NCI-H460 (cell line): ENCODE measurements around the gene FEV. TPM values are rescaled to one million over a fixed set of nuclear protein-coding genes. Genes with fewer than 3 reads are reported as not detected.
A peak's percentile ranks its signal among the peaks of the same experiment; 100 is the strongest.

Experiments
- DNase-seq: peaks from one replicate; pipeline ENCODE4 v3.0.0-alpha.2; 2016; ENCODE audit warnings: low read depth; ENCODE audit errors: extremely low read depth
- polyA plus RNA-seq: library from polyadenylated mRNA; depleted of rRNA; stranded (reverse); fragments of >200 nt; gene quantifications from 2 replicates; pipeline ENCODE4 v1.2.3, GENCODE V29; 2014; cell fraction: nucleus; rRNA removed
- total RNA-seq: library from RNA; depleted of rRNA; stranded (reverse); fragments of >200 nt; shearing (Covaris generic); gene quantifications from 2 replicates; pipeline ENCODE4 v1.2.3, GENCODE V29; 2014; rRNA removed

FEV gene
- not detected in 2 replicates for total RNA-seq
- polyA plus RNA-seq = not detected in 2 replicates

DNA sequence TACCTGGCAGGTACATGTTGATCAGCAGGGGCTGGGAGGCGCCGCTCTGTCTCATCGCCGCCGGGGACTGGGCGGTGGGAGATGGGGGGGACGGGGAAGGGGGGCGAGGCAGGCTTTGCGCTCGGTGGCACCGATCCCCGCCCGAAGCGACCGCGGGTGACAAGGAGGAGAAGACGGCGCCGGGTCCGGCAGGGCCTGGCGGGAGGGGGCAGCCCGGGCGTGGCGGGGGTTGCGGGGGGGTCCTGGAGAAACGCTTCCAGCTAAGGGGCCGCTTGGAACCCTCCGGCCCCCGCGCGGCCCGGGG lies at the start of gene FEV:
Gene FEV, minus strand, starts transcription at position 164 of the 304 bp plus-strand sequence. Its CDS starts 109 bp downstream, at position 55.
- no peak for DNase-seq

DNA sequence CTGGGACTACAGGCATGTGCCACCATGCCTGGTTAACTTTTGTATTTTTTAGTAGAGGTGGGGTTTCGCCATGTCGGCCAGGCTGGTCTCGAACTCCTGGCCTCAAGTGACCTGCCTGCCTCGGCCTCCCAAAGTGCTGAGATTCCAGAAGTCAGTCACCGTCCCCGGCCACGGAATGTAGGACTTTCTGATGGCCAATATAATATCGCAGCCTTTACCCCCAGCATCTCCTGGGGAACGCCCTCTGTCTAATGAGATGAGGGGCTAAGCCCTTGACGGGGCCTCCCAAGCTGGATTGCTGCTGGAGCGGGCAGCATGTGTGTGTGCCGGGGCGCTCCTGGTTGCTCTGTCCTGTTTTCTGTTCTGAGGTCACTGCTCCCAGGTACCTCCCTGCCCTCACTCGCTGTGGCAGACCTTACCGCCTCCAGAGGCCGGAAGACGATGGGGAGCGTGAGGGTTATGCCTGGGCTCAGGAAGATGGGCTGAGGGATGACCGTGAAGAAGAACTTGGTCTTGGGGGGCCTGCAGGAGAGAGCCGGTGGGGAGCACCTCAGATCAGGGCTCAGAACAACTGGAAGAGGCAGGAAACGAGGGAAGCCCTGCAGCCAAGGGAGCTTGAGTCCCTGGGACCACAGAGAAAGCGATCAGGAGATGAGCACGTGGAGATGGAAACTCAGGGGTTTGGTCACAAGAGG lies 47.2 kb upstream of the FEV start:
- no peak for DNase-seq

DNA sequence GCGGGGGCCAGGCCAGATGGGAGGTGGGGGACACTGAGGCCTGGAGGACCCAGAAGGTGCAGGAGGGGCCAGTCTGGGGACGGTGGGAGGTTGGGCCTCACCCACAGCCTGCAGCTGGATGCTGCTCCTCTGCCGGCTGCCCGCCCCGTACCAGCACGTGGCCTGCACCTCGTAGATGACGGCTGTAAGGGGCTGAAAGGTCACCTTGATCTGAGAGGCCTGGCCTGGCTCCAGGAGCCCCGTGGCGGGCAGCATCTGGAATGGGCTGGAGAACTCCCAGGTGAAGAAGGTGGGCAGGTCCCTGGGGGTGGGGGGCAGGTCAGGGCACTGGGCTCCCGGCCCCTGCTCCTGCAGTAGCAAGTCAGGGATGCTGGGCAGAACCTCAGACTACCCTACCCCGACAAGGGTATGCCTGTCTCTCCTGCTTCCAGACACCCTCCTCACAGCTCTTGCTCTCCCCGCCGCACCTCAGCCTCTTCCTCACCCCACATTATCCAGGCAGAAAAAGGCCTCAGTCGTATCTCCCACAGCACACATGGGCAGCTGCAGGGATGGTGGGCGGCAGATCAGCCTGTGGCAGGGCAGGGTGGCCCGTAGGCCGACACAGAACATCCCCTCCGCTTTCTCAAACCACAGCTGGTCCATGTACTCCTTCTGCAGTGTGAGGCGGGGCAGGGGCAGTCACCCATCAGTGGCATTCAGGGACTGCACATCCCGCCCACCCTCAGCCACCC lies 46.2 kb upstream of the FEV start:
- DNase-seq = no peak

DNA sequence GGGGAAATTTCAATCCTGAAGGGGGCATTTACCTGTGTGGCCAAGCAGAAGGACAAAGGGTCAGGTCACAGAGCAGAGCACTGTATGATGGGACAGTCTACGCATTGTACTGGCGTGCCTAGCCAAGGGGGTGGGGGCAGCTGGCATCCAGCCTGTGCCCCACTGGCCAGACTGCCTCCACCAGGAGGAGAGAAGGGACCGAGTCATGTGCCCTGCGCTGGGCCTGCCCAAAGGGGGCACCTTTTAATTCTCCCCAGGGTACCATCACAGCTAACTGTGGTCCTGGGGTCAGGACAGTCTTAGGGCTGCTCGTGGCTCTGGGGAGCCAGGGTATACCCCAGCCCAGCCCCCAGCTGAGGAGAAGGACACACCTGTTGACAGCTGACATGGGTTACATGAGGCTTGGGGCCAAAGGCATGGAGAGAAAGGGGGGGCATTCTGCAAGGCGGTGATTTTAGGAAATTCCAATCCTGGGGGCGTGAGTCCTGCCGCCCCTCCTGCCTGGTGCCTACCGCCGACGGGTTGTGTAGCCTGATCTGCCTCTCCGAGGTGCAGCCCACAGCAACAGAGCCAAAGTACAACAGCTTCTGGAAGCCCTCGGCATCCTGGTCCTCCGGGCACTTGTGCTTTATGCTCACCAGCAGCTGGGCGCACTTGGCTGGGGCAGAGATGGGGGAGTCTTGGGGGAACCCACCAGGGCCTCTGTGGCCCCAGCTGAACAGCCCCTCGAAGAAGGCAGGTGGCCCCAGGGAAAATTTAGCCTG lies 45.4 kb upstream of the FEV start:
- no peak for DNase-seq

DNA sequence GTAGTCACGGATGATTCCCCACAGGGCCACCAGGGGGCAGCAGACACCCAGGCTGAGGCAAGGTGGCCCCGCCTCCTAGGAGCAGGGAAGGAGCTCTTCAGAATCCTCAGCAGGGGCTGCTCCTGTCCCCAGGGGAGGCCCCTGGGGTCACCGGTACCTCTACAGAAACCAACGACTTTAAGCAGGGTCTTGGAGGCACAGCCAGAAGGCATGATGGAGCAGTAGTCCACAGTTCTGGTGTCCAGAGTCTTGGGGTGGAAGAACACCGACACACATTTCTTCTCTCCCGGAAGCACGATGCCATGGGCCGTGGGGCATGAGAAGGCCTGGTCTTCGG lies 44.8 kb upstream of the FEV start:
- peak; percentile 72 for DNase-seq

DNA sequence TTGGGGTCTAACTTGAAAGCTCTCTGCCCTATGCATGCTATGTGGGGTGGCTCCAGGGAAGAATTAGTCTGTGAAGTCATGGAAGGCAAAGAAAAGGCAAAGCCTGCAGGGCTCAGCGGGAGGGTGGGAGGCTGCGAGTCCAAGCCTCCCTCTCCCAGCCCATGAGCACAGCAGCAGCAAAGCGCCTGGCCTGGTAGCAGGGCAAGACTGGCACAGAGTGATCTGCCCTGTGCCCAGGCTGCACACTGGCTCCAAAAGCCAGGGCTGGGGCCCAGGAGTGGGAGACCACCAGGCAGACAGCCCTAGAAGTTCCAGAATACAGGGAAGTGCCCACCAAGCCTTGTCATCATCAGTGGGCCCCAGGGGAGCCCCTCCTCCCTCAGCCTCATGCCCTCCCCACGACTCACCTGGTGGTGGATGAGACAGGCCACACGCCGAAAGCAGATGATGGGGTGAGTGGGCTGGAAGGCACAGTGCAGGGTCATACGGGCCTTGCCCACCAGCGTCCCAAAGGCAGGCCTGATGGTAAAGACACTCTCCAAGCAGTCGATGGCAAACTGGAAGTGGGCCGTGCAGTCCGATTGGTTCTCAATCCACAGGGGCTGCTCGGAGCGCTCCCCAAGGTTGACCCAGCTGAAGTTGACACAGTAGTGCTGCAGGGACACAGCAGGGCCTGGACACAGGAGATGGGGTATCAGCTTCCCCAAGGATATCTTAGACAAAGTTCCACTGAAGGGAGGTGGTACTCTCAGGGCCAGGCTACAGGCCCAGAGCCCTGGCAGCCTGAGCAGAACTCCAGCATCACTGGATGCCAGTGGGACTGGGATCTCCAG lies 44.2 kb upstream of the FEV start:
- DNase-seq = no peak

DNA sequence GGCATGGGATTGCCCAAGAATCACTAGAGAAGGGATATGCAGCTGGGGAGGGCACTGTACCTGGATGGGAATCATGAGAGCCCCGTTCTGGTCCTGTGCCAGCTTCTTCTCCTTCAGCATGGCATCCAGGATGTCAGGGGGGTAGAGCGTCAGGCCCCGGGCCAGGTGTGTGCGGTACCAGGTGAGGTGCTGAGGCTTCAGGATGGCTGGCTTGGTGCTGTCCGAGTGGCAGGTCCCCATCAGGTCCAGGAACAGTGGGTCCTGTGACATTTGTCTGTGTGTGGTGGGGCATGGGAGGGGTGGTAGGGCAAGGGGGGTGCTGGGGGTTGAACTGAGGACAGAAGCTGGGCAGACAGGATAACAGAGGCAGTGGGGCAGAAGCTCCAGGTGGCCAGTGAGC lies 43.2 kb upstream of the FEV start:
- DNase-seq = no peak

DNA sequence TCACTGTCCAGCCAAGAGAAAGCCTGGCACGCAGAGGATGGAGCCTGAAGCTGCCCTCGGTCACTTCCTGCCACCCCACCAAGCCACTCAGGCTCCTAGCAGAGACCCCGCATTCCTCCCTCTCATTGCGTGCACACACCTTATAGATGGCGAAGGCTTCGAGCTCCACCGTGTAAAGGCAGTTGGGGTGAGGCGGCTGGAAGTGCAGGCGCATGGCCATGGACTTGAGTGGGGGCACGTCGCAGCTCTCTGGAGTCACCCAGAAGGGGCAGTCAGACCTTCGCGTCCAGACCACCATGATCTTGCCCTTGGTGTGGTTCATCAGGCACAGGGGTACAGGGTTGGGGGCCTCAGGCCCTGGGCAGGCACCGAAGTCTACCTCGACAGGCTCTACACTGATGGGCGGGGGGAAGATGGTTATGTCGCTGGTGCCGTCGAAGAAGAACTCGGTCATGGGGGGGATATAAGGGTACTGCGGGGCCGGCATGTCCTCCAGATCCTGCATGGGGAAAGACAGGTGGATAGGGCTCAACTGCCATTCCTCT lies 42.6 kb upstream of the FEV start:
- no peak for DNase-seq

DNA sequence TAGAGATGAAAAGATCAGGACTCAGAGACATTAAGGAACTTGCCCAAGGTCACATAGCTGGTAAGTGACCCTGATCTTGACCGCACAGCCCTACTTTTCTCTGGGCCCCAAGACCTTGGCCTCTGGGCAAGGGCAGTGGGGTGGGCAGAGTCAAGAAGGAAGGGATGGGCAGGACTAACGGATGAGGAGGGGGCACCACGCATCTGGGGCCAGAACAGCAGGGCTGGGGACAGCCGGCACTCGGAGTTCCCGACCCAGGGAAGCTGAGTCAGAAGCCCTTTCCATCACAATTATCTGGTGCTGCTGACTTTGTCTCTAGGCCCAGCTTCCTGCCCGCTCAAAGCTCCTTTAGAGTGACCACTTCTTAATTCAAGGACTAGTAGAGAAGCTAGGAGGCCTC lies 42.0 kb upstream of the FEV start:
- DNase-seq = no peak

DNA sequence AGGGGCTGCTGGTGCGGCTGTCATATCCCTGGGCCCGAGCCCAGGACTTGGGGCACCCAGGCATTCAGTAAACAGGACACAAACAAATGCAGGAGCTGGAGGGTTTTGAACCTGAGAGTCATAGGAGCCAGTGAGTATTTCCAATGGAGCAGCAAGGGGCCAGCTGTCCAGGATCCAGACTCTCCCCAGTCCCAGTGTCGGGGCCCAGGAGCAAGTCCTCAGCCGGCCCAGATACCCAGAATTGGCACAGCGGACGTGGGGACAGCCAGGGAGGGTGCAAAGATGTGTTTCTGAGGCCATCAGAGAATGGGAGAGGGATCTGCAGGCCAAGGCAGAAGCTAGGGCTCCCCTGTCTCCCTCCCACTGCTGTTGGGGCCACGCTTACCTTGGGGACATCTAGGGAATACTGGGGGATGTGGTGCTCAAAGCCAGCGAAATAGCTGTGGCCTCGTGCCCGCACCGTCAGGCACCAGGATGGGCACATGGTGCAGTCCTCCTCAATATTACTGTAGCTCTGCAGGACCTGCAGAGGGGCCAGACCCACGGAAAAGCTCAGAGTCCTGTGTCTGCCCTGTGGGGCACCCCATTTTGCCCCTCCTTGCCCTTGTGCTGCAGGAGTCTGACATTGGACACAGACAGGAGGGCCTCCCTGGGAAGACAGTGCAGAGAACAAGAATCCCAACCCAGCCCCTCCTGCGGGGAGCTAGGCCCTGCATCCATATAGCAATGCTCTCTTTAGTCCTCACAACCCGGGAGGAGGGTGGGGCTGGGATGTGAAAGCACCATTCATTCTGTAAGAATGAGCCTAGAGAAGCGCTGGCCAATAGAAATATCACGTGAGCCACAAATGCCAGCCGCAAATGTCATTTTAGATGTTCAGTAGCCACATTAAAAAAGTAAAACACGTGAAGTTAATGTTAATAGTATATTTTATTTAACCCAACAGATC lies 40.9 kb upstream of the FEV start:
- DNase-seq = no peak

DNA sequence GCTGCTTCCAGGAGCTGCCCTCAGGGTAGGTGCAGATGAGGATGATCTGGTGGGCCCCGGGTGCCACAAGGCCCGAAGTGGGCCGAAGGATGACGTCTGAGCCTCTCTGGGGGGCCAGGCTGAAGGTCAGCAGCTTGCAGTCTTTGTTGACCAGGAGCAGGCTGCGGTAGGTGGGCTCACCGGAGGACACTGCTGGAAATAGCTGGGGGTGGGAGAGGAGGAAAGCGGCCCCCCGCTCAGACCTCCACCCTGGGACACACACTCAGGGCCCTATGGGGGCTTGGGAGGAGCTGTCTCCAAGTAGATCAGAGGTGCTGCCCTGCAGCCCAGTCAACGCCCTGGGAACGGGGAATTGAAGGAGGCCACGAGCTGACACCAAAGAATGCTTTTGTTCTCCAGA lies 39.1 kb upstream of the FEV start:
- DNase-seq = no peak

DNA sequence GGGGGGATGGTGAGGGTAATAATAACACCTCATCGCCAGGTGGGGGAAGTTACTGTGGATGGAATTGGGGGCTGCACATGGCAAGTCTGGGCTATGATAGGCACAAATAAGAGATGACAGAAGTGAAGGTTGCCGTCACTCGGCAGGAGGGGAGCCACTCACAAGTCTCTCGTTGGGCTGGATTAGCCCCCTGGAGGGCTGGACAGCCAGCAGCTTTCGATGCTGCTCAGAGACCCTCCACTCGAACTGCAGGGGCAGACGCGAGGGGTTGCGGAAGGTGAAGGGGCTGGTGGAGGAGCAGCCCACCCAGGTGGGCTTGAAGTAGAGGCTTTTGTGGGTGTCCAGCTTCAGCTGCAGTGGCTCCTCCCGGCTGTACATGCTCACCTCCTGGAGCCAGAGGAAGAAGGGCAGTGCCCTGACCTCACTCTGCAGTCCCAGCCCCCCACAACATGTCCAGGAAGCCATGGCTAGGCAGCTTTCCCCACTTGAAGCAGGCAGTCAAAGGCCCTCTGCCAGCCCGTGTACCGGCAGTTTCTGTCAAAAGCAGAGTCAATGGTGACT lies 38.1 kb upstream of the FEV start:
- DNase-seq = no peak

DNA sequence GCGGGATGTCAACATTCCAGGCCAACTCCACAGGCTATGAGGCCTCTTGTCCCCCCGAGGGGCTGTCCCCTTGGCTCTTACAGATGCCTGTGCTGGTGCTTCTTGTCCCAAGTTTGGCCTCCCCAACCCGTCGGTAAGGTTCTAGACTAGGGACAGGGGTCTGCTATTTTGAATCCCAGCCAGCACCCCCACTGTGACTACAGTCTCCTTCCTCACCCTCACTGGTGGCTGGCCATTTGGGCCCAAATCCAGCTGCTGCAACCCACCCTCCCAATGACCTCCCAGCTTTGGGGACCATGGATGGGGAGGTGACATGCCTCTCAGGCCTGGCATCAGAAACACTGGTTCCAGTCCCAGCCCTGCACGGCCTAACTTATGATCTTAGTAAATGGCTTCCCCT lies 37.6 kb upstream of the FEV start:
- DNase-seq = no peak

DNA sequence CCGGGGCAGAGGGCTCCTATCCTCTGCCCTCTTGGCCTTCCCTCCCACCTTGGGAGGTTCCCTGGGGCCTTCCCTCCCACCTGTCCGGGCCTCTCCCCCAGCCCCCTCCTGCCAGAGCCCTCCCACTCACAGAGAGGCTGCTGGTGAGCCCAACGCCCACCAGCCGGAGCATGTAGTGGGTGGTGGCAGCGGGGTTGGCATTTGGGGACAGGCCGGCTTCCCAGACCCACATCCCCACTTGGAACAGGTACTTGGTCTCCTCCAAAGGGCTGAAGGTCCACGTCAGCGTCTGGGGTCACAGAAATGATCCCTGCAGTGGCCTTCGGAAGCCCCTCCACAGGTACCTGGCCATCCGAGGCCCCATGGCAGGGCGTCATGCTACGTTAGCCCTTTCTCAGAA lies 37.1 kb upstream of the FEV start:
- no peak for DNase-seq

DNA sequence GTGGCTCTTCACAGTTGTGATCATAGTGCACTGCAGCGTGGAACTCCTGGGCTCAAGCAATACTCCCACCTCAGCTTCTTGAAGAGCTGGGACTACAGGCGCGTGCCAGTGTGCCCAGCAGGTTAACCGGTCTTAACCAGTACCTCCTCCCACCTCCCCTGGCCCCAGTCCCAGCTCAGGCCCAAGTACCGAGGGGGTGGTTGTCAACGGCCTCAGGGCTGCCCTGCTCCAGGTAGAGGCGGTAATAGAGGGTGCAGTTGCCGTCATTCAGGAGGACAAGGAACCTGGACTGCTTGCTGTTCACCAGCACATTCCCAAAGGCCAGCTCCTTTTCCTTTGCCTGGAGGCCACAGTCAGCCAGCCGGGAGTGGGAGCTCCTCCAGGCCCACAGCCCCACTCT lies 36.6 kb upstream of the FEV start:
- no peak for DNase-seq

DNA sequence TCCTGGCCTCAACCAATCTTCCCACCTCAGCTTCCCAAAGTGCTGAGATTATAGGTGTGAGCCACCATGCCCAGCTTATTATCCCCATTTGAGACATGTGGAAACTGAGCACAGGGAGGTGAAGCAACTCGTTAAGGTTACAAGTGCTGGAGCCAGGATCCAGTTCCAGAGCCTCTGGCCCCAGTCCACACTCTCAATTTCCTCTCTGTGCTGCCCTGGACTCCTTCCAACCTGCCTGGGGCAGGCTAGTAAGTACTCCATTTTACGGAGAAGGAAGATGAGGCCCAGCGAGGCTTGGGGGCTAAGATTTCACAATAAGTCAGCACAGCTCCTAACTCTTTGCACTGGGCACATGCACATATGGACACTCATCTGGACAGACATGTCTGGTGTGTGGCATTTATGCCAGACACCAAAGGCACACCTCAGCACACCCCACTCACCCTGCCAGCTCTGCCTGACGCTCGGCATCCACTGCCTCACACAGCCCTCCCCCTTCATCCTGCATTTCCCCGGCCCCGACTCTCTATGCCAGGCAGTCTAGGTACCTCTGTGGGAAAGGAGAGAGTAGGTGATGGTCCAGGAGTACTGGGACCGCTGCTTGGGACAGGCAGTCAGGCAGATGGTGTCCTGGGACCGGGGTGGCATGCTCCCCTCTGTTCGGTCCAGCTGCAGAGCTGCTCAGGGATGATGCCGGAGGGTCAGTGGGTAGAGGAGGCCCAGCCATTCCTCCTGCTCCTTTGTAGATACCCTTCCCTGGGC lies 35.8 kb upstream of the FEV start:
- DNase-seq = no peak

DNA sequence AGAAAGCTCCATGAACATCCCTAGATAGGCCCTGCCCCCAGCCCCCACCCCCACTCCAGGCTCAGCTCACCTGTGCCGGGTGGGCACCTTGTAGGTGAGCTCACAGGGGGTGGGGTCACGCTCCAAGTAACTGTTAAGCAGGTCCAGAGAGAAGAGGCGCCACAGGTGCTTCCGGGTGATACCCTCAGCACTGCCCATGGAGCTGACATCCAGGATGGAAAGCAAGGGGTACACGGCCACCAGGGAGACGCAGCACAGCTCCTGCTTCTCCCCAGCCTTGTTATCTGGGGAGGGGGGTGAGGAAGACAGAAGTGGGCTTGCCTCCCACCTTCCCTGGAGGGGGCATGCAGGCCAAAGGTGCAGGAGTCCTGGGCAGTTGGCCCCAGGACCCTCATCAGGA lies 34.5 kb upstream of the FEV start:
- DNase-seq = no peak

DNA sequence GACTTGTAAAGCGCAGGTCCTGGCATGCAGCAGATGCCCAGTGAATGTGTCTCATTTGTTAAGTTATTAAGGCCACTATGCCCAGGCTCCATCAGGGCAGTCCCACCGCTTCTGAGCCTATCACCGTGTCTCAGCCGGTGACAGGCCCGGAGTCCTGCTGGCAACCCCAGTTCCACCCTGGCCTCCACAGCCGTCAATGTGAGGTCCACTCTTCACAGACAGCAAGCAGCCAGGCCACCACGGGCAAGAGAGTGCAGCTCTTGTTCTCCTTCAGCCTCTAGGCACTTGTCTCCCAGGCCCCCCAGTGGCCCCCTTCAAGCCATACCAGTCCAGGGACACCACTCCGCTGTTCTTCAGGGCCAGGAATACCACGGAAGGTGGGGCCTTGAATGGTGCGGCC lies 33.7 kb upstream of the FEV start:
- no peak for DNase-seq

DNA sequence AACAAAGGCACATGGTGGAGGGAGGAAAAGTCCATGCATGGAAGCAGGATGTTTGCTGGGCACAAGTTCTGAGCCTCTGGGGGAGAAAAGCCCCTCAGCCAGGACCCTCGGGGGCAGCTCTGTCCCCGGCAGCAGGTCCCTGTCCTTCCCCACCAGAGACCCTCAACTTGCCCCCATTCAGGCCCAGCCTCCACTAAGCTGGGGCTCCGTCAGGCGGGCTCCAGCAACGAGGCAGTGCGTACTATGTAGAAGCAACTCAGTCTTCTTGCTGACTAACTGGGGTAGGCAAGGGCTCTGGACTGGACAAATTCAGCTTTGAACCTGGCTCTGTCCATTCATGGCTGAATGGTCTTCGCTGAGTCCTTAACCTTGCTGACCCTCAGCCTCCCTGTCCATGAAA lies 33.3 kb upstream of the FEV start:
- DNase-seq = no peak
